Fibroblast of skin of left quadriceps (primary cell): ENCODE results near the gene RTEL1.
"Not testable (repeated sequence)": the region's sequence is repeated elsewhere in the genome, so short reads cannot be mapped to it uniquely, and the experiment has no call there.

ENCODE experiments used
- DNase-seq, 2 experiments: peaks; one replicate each; pipeline ENCODE4 v3.0.0-alpha.2; 2013; ENCODE audit warnings: low read depth in 2 of 2

Gene RTEL1, protein sequence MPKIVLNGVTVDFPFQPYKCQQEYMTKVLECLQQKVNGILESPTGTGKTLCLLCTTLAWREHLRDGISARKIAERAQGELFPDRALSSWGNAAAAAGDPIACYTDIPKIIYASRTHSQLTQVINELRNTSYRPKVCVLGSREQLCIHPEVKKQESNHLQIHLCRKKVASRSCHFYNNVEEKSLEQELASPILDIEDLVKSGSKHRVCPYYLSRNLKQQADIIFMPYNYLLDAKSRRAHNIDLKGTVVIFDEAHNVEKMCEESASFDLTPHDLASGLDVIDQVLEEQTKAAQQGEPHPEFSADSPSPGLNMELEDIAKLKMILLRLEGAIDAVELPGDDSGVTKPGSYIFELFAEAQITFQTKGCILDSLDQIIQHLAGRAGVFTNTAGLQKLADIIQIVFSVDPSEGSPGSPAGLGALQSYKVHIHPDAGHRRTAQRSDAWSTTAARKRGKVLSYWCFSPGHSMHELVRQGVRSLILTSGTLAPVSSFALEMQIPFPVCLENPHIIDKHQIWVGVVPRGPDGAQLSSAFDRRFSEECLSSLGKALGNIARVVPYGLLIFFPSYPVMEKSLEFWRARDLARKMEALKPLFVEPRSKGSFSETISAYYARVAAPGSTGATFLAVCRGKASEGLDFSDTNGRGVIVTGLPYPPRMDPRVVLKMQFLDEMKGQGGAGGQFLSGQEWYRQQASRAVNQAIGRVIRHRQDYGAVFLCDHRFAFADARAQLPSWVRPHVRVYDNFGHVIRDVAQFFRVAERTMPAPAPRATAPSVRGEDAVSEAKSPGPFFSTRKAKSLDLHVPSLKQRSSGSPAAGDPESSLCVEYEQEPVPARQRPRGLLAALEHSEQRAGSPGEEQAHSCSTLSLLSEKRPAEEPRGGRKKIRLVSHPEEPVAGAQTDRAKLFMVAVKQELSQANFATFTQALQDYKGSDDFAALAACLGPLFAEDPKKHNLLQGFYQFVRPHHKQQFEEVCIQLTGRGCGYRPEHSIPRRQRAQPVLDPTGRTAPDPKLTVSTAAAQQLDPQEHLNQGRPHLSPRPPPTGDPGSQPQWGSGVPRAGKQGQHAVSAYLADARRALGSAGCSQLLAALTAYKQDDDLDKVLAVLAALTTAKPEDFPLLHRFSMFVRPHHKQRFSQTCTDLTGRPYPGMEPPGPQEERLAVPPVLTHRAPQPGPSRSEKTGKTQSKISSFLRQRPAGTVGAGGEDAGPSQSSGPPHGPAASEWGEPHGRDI (N-terminal part only)

DNA sequence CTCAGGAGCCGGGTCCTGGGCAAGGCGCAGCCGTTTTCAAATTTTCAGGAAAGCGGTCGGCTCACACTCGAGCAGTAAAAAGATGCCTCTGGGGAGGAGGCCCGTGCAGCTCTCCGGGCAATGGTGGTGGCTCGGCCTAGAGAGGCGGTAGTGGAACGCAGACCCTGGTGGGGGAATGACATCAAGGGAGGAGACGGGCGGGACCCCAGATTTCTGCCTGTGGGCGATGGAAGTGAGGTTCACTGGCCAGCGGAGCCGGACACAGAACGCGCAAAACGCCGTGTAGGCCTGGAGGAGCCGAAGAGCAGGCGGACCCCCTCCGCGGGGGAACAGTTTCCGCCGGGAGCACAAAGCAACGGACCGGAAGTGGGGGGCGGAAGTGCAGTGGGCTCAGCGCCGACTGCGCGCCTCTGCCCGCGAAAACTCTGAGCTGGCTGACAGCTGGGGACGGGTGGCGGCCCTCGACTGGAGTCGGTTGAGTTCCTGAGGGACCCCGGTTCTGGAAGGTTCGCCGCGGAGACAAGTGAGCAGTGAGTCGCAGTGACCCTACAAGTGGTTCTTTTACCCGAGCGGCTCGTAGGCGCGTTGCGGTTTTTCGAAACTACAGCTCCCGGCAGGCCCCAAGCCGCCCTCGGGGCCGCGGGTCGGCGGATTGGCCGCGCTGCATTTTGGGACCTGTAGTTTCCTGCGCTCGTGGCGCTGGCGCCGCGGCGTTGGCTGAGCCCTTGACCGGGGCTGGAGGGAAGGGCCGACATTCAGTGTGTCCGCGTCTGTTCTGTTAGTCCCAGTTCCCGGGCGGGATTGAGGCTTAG, at the start of gene RTEL1:
RTEL1 (plus strand) TSS at position 376 of the 812 bp plus-strand sequence. CDS start 1,091 bp downstream, outside the sequence.
- peak; percentile 77 to 82 for DNase-seq

DNA sequence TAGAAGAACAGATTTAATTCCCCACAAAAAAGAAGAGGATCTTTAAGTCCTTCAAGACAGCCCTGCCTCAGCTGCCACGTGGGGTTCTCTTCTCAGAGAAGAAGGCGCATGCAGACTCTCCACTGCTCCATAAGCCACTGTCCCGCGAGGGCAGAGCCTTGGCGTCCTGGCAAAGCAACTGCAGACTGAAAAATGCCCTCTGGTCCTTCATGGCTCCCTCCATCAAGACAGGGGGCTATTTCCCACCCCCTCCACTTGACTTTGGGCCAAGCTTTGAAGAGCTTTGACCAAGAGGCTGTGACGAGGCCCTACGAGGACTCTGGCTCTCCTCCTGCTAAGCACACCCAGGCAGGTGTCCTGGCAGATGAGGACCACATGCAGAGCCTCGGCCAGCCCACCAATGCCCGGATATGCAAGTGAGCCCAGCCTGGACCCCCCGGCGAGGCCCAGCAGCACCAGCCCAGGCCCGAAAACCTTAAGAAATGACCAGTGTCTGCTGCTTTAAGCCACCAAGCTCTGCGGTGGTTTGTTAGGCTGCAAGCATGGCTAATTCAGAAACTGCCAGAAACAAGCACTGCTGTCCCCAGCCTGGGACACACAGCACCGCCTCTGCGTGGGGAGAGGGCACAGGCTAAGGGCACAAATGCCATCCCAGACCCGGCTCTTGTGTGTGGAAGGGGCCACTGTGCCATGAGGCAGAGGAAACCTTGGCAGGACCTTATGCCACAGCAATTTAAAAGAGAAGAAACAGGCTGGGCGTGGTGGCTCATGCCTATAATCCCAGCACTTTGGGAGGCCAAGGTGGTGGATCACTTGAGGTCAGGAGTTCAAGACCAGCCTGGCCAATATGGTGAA, 47.3 kb upstream of the RTEL1 start:
- DNase-seq = no peak

DNA sequence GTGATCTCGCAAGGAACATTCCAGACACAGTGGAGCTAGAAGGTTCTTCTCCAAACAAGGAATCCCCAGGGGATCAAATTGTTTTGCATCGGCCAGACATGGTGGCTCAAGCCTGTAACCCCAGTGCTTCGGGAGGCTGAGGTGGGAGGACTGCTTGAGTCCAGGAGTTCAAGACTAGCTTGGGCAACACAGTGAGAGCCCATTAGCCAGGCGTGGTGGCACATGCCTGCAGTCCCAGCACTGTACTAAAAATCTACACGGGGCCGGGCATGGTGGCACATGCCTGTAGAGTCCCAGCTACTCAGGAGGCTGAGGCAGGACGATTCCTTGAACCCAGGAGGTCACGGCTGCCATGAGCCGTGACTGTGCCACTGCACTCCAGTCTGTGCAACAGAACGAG, 46.5 kb upstream of the RTEL1 start:
- no peak for DNase-seq

DNA sequence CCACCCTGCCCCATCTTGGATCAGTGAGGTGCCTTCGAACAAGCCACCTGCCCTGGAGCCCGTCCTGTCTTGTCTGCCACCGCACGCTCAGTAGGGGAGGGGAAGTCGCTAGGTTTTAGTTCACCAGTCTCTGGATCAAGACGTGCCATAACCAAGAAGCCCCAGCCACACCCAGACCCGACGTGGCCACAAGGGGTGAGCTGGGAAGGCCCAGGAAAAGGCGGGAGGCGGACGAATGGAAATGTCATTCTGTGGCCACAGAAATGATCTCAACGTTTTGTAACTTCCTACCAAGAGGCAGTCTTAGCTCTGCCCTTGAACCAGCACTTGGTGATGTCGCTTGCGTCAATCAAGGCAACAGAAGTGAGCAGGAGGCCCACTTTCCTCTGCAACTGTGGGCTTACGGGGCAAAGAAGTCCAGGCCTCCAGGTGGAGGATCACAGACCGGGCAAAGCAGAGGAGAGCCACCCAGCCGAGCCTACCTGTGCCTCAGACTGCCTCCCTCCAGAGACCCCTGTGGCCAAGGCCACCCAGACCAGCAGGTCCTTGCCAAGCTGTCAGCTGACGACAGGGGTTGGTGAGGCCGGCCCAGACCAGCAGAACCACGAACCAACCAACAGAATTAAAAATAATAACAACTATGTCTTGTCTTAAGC, 45.7 kb upstream of the RTEL1 start:
- DNase-seq = no peak

DNA sequence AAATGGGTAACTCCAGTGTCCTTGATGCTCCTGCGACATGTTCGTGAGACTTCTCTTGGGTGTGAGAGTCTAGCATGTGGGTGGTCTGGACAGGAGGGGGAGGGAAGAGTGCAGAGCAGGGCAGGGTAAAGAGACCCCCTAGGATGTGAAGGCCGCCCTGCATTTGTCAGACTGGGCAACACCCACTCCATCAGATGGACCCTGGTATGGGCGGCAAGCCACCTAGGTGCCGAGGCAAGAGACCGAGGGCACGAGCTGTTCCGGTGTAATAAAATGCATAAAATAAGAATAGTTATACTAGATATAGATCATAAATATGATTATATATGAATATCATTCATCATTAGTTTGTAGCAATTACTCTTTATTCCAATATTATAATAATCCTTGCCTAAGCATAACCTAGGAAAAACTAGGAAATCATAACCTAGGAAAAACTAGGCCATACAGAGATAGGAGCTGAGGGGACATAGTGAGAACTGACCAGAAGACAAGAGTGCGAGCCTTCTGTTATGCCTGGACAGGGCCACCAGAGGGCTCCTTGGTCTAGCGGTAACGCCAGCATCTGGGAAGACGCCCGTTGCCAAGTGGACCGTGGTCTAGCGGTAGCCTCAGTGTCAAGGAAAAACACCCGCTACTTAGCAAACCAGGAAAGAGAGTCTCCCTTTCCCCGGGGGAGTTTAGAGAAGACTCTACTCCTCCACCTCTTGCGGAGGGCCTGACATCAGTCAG, 44.1 kb upstream of the RTEL1 start:
- DNase-seq = not testable (repeated sequence)

- no peak for DNase-seq
Observed at GRCh38 chr20:63617092-63617875, 40.8 kb upstream of the RTEL1 start.

DNA sequence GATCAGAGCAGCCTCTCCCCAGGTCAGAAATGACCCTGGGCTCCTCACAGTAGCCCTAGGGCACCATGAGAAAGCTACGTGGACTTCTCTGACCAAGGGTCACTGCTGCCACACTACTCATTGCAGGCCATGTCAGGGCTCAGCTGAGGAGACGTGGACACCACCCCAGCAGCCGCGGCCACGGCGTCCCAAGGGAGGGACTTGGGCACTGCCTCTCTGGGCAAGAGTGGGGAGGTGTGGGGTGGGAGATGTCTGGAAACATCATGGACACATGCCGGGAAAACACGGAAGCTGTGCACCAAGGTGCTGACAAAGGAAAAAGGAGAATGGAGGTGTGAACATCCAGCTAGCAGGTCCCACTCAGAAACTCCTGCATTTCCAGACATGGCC, 40.2 kb upstream of the RTEL1 start:
- DNase-seq = no peak

- DNase-seq = no peak
Observed at GRCh38 chr20:63618291-63618980, 39.7 kb upstream of the RTEL1 start.

- DNase-seq = no peak
Observed at GRCh38 chr20:63619086-63619485, 39.0 kb upstream of the RTEL1 start.

GRCh38 chr20:63619505-63619904, 38.6 kb upstream of the RTEL1 start:
- no peak for DNase-seq

DNA sequence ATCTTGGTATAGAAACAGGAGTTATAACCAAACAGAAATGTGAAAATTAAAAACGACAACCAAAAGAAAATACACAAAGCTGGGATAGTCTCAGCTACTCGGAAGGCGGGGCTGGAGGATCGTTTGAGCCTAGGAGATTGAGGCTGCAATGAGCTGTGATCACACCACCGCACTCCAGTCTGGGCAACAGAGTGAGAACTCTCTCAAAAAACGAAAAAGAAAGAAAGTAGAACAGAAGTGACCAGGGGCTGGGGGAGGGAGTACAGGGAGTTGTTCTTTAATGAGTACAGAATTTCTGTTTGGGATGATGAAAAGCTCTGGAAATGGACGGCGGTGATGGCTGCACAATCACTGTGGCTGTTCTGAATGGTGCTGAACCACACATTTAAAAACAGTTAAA, 37.1 kb upstream of the RTEL1 start:
- DNase-seq = no peak

DNA sequence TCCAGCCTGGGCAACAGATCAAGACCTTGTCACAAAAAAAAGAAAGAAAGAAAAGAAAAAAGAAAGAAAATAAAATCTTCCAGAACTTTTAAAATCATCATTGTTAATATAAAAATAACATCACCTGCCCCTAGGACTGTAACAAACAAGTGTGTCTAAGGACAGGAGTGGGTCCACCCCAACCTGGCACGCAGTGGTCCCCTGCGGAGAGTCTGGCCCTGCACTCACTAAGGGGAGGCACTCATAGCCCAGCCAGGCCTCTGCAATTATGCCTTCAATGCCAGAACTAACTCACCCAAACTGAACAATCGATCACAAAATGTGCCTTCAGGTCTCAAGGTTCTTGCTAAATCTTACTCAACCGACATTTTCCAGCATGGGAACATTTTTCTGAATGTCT, 36.0 kb upstream of the RTEL1 start:
- no peak for DNase-seq

DNA sequence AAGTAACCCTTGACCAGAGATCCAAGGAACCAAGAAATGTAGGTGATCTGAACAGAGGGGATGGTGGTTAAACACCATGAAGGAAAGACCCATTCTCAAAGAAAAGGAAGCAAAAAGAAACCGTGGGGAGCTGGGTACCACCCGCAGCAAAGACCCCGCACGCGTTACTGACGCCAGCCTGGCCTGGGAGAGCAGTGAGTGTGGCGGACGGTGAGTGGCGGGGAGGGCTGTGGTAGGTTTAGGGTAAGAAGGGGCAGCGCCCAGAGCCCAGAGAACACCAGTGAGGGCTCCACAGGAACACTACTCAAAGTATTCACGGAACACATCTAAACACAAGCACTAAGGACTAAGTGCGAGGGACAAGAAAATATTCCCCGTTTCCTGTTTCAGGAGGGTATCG, 35.4 kb upstream of the RTEL1 start:
- DNase-seq = no peak

DNA sequence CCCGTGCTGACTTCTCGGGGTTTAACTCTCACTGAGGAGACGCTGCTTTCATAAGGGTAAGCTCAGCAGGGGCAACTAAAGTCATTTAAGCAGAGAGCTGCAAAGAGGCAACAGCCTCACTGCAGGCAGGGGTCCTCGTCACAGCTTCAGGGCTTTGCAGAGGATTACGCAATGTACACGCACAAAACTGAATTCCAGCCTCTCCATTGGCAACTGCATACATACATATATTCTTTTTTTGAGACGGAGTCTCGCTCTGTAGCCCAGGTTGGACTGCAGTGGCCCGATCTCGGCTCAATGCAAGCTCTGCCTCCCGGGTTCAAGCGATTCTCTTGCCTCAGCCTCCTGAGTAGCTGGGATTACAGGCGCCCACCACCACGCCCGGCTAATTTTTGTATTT, 33.6 kb upstream of the RTEL1 start:
- peak in 1 of 2 experiments; percentile 22 for DNase-seq

- DNase-seq = no peak
Observed at GRCh38 chr20:63625771-63626423, 32.2 kb upstream of the RTEL1 start.

GRCh38 chr20:63626424-63627128, 31.5 kb upstream of the RTEL1 start, which contains the start of gene GMEB2:
Gene GMEB2, minus strand, starts transcription at chr20:63627101. Its CDS starts 7,704 bp downstream, at chr20:63619397.
- DNase-seq = no peak
